EH (cell line): ENCODE results near the gene RAB10.

Experiments
- DNase-seq: peaks from one replicate; pipeline ENCODE4 v3.0.0-alpha.2; 2015; ENCODE audit warnings: low read depth

RAB10 gene

DNA sequence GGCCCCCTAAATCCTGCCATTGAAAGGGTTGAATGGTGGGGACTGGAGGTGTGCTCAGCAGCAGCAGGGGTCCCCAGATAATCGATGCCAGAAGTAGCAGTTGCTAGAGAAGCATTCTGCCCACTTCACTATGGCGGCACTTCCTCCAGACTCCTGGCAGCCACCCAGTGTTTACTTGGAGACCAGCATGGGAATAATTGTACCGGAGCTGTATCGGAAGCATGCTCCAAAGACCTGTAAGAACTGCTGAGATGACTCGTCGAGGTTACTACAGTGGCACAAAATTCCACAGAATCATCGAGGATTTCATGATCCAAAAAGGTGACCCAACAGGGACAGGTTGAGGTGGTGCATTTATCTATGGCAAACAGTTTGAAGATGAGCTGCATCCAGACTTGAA, 128.0 kb downstream of the RAB10 start:
- DNase-seq, result no peak

DNA sequence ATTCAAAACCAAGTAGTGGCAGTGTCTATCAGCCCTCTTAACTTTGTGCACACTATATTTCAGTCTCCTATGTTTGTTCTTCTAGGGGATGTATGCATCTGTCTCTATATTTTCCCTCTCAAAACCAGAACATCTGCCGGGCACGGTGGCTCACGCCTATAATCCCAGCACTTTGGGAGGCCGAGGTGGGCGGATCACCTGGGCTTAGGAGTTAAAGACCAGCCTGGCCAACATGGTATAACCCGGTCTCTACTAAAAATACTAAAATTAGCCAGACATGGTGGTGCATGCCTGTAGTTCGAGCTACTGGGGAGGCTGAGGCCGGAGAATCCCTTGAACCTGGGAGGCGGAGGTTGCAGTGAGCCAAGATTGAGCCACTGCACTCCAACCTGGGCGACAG, 129.1 kb downstream of the RAB10 start:
- DNase-seq, result no peak

DNA sequence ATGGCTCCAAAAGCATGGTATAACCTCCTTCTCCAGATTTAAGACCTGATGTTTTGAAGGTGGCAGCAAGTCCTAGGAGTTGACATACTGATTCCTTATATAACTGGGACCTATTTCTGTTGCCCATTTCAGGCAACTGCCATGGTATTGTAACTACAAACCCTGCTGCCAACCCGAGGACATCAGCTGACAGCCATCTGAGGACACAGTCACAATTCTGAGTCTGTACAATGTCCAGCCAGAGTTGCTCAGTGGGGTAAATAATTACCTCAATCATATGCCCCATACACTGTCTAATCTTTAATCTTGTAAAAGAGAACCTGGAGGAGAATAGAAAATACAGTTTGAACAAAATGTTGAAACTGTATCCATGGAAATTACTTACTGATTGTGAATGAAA, 130.3 kb downstream of the RAB10 start:
- DNase-seq, result no peak

DNA sequence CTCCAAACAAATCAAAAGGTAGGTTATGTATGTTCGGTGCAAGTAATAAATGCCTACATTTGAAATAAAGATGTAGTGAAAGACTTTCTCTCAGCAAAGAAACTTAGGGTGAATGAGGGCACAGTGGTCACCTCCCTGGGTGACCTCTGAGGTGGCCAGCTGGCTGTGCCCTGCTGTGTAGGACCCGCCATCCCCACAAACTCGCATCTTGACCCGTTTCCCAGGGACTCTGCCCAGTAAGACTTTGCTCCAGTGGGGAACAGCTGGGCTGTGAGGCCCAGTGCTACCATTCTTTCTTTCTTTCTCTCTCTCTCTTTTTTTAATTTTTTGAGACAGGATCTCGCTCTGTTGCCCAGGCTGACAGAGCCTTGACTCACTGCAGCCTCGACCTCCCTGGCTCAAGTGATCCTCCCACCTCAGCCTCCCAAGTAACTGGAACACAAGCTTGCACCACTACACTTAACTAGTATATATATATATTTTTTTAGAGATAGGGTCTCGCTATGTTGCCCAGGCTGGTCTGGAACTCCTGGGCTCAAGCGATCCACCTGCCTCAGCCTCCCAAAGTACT, 130.8 kb downstream of the RAB10 start:
- DNase-seq, result no peak

DNA sequence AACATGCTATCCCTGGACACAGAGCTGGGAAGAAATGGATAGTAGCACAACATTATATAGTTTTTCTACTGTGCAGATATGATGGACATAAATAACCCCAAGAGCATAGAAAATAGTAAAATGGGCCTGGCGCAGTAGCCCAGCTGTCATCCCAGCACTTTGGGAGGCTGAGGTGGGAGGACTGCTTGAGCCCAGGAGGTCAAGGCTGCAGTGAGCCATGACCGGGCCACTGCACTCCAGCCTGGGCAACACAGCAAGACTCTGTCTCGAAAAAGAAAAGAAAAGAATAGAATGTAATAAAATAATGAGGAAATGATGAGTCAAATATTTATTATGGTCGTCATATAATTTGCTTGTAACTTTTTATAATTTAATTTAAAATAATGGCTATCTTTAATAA, 131.5 kb downstream of the RAB10 start:
- DNase-seq, result no peak

DNA sequence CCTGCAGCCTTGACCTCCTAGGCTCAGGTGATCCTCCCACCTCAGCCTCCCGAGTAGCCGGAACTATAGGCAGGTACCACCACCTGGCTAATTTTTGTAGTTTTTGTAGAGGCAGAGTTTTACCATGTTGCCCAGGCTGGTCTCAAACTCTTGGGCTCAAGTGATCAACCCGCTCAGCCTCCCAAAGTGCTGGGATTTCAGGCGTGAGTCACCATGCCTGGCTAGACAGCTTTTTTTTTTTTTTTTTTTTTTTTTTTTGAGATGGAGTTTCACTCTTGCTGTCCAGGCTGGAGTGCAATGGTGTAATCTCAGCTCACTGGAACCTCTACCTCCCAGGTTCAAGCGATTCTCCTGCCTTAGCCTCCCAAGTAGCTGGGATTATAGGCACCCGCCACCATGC, 132.7 kb downstream of the RAB10 start:
- peak; percentile 28 for DNase-seq

DNA sequence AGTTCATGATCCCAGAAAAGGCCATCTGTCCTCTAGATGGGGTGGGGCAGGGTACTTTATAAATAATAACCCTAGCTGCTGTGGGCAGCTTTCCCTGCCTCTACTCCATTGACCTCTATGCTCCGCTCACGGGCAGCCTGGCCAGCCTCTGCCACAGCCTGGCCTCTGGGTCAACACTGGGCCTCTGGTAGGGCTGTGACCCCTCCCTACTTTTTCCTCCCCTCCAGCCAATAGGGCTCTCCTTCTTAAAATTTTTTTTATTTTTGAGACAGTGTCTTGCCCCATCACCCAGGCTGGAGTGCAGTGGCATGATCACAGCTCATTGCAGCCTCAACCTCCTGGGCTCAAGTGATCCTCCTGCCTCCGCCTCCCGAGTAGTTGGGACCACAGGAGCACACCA, 134.9 kb downstream of the RAB10 start:
- DNase-seq, result no peak

DNA sequence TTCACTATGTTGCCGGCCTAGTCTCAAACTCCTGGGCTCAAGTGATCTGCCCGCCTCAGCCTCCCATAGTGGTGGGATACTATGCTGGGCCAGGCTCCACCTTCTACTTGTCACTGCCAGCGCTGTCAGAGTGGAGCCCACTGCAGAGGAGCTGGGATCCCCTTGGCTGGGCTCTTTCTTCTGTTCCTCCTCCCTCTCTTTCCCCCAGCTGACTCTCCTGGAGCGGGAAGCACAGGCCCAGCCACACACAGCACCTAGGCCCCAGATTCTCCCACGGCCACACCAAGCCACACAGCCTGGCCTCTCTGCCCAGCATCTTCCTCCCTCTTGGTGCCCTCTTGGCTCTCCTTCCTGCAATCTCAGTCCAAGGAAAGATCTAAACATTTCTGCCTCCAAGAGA, 135.3 kb downstream of the RAB10 start:
- no peak for DNase-seq

DNA sequence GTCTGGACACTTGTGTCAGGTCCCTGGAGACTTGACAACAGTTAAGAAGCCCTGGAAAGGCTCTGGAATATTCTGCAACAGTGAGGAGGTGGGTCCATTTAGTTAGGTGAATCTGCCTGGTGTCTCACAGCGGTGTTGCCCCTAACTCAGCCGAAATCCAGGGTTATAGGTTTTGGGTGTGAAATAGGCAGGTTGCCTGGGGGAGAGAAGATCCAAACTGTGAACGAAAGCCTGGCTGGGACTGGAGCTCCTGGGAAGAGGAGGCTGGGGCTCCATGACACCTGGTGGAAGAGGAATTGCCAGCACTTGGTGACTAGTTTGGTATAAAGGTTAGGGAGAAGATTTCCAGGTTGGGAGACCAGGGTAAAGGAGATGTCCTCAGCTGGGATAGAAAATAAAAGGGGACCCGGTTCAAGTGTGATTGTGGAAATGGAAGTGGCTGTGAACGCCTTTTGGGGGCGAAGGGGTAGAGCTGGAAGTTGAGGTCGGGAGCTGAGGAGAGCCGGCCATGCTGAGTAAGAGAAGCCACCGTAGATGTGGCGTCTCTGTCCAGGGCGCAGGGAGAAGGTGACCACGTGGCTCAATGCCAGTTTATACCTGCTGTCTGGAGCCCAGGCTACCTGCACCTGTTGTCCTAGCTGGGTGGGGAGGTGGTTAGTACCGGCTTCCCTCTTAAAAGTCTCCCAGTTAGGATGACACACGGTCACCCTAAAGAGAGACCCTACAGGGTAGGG, 136.0 kb downstream of the RAB10 start:
- DNase-seq, result no peak

DNA sequence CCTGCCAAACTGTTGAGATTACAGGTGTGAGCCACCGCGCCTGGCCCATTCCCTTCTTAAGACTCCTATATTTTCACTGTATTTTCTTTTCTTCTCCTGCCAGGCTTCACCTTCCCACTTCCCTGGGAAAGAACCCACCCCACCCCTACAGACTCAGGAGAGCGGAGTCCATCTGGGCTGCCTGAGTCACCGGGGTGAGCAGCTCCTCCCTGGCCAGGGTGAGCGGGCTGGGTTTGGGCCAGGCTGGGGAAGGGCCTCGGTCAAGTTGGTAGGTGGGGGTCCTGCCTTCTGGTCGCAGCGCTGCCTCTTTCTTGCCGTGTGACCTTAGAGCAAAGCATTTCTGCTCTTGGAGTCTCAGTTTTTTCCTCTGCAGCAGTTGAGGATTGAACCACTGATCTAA, 136.9 kb downstream of the RAB10 start:
- DNase-seq, result no peak

DNA sequence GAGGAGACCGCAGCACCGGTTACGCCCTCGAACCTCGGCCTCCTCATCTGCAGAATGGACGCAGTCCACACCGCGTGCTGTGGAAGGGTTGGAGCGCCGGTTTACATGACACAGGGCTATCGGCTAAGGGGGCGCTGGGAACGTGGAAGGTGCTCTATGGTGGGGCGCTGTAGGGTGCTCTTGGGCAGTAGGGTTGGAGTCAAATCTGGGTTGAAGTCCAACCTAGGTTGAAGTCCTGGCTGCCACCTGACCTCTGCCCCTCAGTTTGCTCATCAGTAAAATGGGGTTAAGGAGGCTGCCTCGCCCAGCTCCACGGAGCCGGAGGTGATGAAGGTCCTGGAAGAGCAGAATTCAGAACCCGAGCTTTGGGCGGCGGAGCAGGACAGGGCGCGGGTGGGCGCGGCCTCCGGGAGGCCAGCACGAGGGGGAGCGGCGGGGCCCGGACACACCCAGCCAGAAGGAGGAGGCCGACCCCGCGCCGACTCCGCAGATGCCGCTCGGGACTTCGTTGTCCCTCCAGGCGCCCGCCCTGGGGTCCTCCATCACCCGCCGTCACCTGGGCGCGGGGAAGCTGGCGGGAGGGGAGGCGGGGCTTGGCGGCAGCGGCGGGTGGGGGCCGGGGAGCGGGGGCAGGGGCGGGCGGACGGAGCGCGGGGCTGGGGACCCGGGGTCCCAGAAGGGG, 138.4 kb downstream of the RAB10 start:
- no peak for DNase-seq

DNA sequence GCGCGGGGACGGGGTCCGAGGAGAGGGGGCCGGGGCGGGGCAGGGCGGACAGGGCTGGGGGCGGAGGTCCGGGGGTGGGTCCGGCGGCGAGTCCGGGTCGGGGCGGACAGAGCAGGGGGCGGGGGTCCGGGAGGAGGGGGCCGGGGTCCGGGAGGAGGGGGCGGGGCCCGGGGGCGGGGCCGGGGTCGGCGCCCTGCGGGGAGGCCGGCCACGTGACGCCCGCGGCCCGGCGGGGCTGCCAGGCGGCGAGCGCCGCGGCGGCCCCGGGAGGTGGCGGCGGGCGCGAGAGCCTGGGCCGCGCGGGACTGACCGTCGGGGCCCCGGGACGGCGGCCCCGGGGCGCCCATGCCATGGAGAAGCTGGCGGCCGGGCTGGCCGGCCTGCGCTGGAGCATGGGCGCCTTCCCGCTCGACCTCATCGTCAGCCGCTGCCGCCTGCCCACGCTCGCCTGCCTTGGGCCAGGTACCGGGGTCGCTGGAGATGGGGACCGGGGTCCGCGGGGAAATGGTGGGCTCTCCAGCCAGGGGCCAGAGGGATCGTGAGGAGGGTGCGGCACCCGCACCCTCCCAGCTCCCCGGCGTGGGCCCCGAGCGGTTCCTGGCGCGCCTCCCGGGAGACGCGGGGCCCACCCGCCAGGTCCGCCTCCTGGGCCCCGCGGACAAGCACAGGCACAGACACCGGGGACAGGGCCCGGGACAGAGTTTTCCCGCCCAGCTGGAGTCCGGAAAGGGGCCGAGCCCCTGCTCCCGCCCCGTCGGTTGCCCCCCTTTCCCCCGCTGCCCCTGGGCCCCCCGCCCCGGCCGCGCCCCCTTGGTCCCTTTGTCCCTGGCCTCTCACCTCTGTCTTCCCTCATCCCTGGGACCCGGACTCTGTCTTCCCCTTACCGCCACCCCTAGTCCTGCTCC, 139.2 kb downstream of the RAB10 start, which contains the start of gene GAREM2:
GAREM2 (plus strand) TSS at position 218 of the 905 bp plus-strand sequence; CDS start at position 351, 133 bp downstream.
- DNase-seq, result no peak

DNA sequence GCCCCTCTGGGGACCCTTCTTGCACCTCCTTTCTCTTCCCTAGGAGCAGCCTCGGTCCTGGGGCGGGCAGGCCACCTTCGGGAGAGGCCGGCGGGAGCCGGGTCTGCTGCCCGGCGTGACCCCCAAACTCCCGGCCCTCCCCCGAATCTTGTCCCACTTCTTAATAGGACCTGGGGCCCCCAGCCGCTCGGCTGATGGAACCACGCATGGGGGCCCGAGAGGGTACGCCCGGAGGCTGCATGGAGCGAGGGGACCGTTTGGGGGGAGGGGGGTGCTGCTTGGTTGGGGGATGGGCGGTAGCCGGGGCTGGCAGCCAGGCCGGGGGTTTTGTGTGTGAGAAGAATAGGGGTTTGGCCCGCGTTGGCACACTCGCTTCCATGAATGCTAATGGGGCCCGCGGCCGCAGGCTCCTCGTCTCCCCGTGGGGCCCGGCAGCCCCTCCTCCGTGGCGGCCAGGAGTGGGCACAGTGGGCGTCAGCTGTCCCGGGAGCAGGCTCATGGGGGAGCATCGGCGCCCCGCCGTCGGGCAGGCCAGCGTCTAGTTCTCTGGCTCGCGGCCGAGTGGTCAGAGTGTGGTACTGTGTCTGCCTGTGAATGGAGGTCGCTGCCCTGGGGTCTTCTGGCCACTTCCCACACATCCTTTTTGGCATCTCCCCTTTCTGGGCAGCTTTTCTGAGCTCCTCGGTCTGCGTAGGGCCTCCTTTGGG, 140.0 kb downstream of the RAB10 start:
- no peak for DNase-seq

DNA sequence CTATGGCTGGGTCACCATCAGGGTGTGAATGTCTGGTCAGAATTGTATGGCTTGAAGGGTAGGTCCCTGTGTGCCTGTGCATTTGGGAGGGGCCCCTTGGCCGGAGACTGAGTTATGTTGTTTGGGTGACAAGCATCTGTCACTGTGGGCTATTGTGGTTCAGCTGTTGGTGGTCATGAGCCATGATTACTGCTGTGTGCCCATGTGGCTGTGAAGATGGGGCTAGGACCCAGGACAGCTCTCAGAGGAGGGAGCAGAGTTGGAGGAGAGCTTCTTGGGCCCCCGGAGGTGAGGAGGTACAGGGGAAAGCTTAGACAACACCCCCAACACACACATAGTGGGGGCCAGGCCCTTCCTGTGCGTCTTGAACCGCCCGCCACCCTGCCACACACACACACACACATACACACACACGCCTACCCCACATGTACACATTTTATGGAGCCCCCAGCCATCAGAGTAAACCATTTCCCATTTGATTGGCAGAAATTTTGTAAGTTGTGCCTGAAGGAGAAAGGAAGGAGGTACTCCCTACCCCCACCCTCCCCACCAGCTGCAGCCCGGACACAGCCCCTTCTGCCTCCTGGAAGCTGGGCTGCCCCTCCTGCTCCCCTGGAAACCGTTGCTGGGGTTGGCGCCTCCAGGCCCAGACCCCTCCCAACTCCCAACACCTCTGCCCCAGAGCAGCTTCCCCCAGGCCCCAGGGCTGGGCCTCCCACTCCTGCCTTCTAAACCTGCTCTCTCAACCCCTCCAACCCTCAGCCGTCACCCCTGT, 141.0 kb downstream of the RAB10 start:
- DNase-seq, result no peak

DNA sequence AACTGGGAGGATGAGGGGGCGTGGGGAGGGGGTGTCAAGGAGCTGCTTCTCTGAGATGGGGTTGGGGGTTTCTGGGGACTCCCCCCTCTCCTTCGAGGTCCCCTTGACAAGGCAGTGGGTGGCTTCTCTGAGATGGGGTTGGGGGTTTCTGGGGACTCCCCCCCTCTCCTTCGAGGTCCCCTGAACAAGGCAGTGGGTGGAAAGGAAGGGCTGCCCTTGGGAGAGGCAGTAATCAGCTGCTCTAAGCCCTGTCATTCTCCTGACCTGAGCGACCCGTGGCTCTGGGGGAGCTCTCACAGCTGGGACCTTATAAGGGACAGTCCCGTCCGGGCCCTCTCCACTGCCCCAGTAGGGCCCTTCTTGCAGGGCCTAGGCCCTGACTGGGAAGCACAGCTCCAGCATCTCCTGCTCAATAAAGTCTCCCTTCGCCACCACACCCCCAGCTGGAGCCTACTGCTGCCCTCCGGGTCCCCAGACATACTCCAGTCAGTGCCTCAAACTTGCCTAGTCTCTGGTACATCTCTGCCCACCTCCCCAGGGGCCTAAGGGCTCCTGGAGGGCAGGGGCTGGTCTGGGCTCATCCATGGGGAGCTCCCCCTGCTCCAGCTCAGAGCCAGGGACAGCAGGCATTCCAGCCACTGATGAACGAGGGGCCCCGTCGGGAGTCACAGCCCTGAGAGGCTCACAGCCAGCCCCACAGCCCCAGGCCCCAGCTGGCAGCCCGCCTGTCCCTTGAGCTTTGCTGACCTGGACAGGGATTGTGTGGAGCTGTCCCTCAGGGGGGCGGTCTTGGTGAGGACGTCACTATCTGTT, 141.8 kb downstream of the RAB10 start:
- no peak for DNase-seq

DNA sequence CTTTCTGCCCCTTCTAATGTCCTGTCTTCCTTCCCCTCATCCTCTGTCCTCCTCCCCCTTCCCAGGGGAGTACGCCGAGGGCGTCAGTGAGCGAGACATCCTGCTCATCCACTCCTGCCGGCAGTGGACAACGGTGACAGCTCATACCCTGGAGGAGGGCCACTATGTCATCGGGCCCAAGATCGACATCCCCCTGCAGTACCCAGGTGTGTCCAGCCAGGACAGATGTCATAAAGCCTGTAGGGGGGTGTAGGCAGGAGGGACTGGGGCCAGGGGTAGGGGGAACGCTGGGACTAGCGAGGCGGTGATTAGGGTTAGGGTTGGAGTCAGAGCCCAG, 142.4 kb downstream of the RAB10 start:
- no peak for DNase-seq

DNA sequence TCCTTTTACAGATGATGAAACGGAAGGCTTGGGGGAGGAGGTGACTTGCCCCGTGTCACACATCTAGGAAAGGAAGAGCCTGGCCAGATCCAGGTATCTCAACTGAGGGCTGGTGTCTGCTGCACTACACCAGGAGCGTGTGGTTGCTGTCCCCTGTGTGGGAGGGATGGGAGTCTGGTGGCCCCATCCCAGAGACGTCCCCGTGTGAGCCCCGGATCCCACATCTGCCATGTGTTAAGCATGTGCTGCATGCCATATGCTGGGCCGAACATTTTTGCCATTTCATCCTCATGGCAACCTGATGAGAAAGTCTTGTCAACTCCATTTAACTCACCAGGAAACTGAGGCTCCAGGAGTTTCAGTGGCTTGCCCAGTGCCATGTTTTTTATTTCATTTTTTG, 143.2 kb downstream of the RAB10 start:
- DNase-seq, result no peak

DNA sequence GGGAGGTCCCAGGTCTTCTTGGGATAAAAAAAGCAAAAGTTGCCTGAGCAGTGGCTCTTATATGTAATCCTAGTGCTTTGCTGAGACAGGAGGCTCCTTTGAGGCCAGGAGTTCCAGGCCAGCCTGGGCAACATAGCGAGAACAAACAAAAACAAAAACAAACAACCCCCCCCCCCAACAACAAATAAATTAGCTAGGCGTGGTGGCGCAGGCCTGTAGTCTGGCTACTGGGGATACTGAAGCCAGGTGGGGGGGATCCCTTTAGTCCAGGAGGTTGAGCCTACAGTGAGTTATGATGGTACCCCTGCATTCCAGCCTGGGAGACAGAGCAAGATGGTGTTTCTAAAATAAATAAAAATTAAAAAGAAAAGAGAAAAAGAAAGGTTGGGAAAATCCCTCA, 144.4 kb downstream of the RAB10 start:
- DNase-seq, result no peak

DNA sequence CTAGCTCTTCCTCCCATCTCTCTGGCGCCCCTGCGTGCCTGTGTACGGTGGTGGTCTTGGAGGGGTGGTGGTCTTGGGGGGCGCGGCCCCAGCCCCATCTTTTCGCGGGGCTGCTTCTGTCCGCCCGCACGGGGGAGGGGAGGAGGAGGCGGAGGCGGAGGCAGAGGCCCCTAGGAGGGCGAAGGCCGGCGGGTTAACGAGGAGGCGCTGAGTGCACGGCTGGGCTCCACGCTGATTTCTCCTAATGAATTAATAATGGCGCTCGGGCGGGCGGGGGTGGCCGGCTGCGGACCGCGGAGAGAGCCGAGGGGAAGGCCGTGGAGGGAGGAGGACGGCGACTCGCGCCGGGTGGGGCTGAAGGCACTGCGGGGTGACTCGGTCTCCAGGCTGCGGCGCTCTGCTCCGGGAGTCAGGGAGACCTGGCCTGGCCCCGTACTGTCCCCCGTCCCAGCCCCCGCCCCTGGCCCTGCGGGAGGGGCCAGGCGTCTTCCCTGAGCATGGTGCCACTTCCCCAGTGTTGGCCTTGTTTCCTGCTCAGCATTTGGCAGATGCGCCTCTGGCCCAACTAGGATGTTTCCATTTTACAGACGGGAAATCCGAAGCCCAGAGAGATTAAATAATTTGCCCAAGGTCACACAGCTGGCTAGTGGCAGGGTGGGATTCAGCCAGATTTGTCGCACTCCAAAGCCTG, 145.0 kb downstream of the RAB10 start:
- DNase-seq, result peak; percentile 28
